GM18873 (cell line): ENCODE measurements around the gene GLYR1.

Source experiments
- ATAC-seq: cut with Tn5 transposase; IDR thresholded peaks from one replicate; pipeline ENCODE4 v1.9.1; 2021; ENCODE audit warnings: mild to moderate bottlenecking, moderate library complexity, moderate number of reproducible peaks; ENCODE audit not compliant: unreplicated experiment, low FRiP score

The GLYR1 gene

DNA sequence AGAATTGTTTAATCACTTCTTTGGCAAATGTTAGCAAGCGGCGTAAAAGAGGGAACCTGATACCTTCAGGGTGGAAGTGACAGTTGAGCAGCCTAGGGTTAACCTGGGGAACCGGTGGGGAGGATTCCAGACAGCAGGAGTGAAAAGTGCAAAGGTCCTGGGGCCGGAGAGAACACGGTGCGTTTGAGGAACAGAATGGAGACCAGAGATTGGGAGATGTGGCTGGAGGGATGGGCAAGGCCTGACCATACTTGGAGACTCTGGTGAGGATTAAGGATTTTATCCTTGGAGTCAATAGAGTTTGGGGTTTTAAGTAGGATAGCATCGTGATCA lies 77.8 kb downstream of the GLYR1 start:
- ATAC-seq = no peak

DNA sequence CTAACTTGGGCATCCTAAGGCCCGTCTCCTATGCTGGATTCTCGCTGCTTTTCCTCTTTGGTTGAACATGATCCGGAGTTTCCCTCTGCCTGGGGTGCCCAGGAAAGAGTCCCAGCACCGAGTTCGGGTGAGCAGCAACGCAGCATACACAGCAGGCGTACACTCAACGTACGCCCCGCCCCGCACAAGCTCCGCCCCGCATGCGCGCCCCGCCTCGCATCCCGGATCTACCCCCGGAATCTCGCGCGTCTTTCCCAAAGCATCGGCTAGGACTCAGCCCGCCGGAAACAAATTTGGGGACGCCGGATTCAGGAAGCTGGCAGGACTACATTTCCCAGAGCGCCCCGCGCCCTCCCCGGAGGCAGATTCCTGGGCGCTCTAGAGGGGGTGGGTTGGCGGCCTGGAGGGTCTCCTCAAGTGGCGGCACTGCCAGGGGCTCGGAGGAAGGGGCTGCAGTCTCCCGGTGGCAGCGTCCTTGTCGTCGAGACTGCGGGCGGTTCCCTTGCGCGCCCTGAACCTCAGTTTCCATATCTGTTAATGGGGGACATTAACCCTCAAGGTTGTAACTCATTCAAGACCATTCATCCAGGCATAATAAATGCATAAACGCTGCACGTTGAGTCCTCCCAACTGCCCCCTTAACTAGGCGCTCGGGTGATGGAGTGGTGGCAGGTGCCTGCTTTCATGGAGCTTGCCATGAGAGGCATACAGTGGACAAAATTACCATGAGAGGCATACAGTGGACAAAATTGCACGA lies 78.4 kb downstream of the GLYR1 start:
- ATAC-seq = peak; percentile 29

DNA sequence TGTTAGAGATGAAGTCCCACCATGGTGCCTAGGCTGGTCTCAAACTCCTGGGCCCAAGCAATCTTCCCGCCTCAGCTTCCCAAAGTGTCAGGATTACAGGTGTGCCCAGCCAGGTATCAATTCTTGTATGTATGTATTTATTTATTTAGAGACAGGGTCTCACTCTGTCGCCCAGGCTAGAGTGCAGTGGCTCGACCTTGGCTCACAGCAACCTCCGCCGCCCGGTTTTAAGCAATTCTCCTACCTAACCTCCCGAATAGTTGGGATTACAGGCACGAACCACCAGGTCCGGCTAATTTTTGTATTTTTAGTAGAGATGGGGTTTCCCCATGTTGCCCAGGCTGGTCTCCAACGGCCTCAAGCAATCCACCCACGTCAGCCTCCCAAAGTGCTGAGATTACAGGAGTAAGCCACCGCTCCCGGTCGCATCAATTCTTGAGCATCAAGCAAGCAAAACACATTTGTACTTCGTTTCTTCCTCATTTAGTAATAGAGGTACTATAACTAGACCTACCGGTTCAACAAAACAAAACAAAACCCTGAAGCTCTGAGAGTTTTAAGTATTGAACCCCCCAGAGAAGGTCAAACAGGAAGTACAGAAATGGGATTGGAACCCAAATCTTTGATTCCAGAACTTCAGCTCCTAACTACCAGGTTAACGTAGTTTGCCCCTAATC lies 79.1 kb downstream of the GLYR1 start:
- peak; percentile 3 for ATAC-seq

DNA sequence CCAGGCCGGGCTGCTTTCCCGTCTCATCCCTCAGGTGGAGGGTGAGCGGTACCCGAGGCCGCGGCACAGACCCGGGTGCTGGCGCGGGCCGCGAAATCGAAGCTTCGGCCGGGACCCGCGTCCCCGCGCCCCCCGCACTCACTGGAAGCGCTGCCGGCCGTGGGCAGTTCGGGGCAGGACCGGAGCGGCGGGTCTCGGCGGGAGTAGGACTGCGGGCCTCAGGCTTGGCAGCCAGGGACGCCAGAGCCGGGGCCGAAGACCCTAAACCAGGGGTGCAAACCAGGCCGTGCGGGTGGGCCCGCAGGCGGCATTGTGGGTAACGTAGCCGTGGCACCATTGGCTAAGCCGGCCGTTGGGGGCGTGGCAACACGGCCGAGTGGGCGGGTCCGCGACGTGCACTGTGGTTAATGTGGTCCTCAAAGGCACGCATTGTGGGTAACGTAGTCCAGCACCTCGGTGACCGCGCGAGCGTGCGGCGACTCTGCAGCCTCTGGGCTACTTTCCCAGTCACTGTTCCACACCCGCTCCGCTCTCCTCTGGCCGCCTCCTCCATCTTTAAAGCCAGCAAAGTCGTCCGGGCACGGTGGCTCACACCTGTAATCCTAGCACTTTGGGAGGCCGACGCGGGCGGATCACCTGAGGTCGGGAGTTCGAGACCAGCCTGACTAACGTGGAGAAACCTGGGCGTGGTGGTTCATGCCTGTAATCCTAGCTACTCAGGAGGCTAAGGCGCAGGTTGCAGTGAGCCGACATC lies 80.0 kb downstream of the GLYR1 start, which contains the start of gene ZNF500:
Gene ZNF500, minus strand, starts transcription at position 288 of the 754 bp plus-strand sequence. CDS start 1,184 bp downstream, outside the sequence.
- peak; percentile 82 for ATAC-seq

DNA sequence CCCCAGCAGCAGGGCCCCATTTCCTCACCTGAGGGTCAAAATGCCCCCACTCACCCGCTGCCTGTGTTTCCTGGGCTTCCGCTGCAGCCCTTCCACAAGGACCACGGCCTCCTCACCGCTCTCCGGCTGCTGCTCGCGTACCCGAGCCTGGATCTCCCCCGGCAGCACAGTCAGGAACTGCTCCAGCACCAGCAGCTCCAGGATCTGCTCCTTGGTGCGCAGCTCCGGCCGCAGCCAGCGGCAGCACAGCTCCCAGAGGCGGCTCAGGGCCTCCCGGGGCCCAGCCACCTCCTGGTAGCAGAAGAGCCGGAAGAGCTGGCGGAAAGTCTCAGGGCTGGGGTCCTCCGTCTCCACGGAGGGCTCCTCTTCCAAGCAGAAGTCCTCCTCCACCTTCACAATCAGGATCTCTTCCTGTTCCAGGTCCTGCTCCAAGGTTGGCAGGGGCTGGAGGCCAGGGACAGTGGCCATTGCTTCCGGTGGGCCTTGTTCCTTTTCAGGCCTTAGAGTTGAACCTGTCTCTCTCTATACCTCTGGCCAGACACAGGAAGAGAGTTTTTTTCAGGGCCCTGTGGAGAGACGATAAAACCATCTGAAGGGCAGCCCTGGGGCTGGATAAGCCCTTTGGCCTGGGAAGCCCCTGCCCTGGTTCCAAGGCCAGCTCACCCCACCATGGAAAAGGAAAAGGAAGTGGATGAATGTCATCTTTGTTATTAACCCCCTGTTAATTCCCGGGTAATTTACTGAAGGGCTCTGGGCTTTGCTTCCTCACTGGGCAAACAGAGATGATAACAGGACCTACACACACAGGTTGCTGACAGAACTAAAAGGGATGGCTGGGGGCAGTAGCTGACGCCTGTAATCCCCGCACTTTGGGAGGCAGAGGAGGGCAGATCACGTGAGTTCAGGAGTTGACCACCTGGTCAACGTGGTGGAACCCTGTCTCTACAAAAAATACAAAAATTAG lies 81.3 kb downstream of the GLYR1 start:
- no peak for ATAC-seq

DNA sequence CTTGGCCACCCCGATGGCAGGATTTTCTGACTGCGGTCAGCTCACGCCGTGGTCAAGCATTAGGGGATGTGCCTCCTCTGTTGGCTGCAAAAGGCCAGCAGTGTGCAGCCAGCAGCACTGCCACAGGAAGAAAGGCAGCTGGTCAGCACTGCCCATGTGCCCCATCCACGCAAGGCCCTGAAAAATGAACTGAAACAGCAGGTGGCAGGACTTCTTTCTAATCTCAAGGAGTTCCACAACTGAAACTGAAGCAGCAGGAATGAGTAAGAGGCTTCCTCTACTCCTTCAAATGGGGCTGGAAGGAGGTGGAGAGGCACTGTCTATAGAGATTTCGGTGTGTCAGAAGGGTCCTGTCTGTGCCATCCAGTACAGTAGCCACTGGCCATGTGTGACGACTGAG lies 83.3 kb downstream of the GLYR1 start:
- ATAC-seq = no peak

DNA sequence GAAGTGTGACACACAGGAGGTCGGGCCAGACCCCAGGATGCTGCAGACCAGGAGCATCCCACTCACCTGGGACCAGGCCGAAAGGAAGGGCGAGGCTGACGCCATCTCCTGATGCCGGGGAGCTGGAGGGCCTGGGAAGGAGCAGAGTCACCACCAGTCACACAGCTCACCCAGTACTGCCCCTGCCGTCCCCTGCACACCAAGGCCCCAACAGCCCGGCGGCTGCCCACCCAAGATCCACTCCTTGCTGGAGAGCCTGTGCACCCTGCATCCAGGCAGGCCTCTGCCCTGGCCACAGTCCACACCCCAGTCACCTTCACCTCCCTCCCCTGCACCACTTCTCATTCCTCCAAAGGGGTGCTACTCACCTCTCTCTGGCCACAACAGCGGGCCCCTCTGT lies 84.9 kb downstream of the GLYR1 start:
- ATAC-seq = no peak

DNA sequence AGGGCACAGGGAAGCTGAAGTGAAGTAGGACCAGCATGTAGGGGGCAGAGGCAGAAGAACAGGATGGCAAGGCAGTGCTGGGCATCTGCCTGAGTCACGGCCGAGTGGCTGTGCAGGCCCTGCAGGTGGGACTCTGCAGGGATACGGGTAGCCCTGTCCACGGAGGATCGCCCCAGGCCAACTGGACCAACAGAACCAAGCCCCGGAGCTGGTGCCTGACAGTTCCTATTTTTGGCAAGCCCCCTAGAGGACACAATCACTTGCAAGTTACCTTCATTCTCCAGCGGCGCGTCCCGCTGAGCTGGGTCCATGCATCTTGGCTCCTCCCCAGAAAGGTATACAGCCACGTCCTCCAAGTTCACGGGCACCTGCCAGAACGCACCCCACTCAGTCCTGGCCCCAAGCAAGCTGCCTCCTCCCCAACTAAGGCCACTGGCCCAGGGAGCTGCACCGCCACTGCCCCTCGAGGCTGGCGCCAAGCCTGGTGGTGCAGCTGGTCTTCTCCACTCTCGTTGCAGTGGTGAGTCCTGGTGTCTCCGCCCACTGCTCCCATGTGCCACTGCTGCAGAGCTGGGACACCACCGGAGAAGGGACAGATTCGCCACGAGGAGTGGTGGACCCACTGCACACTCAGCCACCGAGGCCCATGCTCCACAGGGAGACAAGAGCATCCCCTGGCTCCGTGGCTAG lies 86.7 kb downstream of the GLYR1 start:
- no peak for ATAC-seq

DNA sequence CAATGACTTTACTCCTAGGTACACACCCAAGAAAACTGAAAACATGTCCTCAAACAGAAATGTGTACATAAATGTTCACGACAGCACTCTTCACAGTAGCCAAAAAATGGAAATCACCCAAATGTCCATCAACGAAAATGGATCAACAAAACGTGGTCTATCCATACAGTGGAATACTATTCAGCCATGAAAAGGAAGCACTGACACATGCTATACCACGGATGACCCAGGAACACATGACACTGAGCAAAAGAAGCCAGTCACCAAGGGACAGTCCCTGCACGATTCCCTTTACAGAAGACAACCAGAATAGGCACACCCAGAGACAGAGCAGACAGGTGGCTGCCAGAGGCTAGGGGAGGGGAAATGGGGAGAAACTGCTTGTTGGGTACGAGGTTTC lies 91.4 kb downstream of the GLYR1 start:
- no peak for ATAC-seq

DNA sequence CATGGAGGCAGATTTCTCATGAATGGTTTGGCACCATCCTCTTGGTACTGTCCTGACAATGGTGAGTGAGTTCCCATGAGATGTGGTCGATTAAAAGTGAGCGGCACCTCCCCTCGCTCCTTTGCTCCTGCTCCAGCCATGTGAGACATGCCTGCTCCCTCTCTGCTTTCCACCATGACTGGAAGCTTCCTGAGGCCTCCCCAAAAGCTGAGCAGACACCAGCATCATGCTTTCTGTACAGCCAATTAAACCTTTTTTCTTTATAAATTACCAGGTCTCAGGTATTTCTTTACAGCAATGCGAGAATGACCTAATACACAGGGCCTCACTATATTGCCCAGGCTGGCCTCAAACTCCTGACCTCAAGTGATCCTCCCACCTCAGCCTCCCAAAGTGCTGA lies 92.2 kb downstream of the GLYR1 start:
- ATAC-seq = no peak

DNA sequence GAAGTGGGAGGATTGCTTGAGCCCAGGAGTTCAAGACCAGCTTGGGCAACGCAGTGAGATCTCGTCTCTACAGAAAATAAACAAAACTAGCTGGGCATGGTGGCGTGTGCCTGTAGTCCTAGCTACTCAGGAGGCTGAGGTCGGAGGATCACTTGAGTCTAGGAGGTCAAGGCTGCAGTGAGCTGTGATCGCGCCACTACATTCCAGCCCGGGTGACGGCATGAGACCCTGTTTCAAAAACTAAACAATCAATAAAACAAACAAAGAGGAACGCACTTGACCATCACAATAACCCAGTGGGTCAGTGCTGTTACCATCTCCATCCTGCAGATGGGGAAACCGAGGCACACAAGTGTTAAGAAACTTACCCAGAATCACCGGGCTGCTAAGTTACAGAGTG lies 93.9 kb downstream of the GLYR1 start:
- no peak for ATAC-seq
